Fibroblast of pulmonary artery (primary cell): ENCODE results near the gene ADAD2.

Experiments
- DNase-seq: peaks from one replicate; pipeline ENCODE4 v3.0.0-alpha.2; 2010; ENCODE audit warnings: low read depth
- H3K4me3 ChIP-seq: replicated peaks from 2 replicates; pipeline ENCODE4 v1.5.1; 2011; ENCODE audit warnings: low read depth, mild to moderate bottlenecking, control low read depth, low read length, moderate library complexity
- TF ChIP-seq, protein P1 (sequence below): IDR thresholded peaks from 2 replicates; pipeline ENCODE4 v1.5.1; 2011; ENCODE audit warnings: mild to moderate bottlenecking, control low read depth, low read length, inconsistent platforms; ENCODE audit errors: missing control alignments

ADAD2 gene

DNA sequence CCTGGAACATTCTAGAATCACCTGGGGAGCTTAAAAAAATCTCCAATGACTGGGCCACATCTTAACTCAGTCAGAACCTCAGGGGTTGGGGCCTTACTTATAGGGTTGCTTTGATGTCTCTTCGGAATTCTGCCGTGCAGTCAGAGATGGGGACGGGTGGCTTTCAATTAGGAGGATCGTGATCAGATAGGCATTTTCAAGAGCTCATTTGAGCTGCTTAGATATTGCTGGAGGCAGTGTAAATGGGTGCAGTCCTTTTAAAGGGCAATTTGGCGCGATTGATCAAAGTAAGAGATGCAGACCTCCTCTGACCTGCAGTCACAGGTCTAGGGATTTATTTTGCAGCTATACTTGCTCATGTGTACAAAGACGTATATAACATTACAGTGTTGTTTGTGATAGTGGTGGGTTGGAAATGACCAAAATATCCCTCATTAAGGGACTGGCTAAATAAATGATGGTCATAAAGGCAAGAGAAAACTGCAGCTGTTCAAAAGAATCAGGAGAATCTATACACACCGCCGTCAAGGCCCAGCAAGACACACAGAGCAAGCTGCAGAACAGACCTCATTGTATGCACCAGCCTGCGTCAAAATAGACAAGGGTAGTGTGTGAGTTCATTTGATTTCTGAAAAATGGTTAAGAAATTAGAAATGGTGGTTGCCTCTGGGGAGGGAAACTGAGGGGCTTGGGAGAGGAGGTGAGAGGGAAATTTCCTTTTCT, 55.2 kb downstream of the ADAD2 start:
- H3K4me3 ChIP-seq: no peak overlapping the region
- TF ChIP-seq, protein P1, sequence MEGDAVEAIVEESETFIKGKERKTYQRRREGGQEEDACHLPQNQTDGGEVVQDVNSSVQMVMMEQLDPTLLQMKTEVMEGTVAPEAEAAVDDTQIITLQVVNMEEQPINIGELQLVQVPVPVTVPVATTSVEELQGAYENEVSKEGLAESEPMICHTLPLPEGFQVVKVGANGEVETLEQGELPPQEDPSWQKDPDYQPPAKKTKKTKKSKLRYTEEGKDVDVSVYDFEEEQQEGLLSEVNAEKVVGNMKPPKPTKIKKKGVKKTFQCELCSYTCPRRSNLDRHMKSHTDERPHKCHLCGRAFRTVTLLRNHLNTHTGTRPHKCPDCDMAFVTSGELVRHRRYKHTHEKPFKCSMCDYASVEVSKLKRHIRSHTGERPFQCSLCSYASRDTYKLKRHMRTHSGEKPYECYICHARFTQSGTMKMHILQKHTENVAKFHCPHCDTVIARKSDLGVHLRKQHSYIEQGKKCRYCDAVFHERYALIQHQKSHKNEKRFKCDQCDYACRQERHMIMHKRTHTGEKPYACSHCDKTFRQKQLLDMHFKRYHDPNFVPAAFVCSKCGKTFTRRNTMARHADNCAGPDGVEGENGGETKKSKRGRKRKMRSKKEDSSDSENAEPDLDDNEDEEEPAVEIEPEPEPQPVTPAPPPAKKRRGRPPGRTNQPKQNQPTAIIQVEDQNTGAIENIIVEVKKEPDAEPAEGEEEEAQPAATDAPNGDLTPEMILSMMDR: no peak
- DNase-seq: no peak

DNA sequence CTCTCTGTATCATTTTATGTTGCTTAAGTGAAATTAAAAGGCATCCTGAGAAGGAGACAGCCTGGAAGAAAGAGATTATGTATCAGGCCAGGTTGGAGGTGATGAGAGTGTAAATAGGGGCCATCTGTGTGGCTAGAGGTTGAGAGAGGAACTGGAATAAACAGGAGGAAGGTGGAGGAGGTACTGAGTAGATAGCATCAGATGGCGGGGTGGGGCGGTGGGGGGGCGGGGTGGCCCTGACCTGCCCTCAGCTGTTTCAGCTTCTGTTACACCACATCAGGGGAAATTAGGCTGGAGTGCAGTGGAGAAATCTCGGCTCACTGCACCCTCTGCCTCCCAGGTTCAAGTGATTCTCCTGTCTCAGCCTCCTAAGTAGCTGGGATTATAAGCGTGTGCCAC, 55.7 kb downstream of the ADAD2 start:
- TF ChIP-seq, protein P1: no peak
- no peak for DNase-seq
- H3K4me3 ChIP-seq: no peak overlapping the region
